HG03342 (cell line): Measurements from ENCODE around the gene MEGF11.

Source experiments
- ATAC-seq: cut with Tn5 transposase; IDR thresholded peaks from one replicate; pipeline ENCODE4 v1.9.1; 2021; ENCODE audit warnings: mild to moderate bottlenecking, moderate library complexity; ENCODE audit not compliant: unreplicated experiment

The MEGF11 gene

DNA sequence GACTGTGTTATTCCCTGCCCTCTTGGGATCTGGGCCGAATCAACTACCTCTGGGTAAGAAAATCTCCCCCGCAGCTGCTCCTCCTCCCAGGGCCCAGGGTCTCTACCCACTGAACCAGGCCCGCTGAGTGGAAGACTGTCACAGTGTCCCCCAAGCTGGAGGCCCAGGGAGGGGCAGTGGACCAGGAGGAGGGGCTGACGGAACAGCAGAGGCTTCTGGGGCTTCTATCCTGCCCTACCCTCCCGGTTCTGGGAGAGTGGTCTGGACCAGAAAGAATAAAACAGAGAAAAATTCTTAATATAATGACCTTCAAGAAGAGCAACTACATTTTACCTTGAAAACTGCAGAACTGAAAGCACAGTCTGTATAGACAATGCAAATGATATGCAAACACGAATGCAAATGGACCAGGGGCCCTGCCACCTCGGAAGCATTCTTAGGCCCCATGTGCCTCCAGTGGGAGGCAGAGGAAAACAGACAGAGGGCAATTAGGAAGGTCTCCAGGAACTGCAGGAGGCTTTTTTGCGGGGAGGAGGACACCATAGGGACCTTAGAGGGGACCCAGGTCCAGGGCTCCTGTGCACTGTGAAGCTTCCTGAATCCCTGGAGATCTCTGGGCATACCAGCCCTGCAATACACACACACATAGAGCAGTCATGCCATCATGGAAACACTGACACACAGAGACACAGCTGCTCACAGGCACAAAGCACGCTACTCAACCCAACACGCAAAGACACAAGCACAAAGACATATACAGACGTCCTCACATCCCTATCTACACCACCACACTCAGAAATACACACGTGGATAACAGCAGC, 12.3 kb downstream of the MEGF11 start:
- ATAC-seq: no peak

DNA sequence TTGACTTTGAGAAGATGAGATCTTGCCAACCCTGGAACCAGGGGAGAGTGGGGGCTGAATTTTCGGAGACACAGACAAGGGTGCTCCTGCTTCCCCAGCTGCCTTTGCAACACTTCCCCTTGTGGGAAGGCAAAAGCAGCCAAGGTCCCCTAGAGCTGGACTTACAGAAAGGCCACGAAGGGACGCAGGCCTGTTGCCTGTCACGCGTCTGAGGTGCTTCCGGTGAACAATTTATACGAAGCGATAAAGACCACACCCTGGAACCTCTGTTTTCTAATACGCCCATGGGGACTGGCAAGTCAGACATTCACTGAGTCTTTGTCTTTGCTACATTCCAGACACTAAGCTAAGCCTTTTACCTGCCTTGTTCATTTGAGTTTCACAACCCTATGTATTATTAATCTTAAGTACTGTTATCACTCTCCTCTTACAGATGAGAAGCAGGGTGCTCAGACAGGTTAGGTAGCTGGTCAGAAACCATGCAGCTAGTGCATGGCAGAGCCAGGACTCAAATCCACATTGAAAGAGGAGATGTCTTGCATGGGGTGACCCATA, 13.2 kb downstream of the MEGF11 start:
- ATAC-seq: no peak

DNA sequence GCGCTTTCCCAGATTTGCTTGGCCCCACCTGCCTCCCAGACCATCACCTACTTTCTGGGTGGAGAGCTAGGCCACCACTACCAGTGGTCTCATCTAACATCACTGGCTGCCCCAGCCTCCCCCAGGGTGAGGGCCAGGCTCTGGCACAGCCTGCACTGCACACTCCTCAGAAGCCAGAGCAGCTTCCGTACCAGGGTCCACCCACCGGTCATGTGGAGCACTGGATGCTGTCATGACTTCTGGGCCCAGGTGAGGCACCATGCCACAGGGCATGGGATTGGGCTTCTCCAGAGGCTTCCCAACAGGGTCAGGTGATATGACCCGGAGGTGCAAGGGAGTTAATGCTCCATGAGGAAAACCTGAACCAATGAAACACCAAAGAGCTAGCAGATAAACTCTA, 14.0 kb downstream of the MEGF11 start:
- ATAC-seq: no peak

DNA sequence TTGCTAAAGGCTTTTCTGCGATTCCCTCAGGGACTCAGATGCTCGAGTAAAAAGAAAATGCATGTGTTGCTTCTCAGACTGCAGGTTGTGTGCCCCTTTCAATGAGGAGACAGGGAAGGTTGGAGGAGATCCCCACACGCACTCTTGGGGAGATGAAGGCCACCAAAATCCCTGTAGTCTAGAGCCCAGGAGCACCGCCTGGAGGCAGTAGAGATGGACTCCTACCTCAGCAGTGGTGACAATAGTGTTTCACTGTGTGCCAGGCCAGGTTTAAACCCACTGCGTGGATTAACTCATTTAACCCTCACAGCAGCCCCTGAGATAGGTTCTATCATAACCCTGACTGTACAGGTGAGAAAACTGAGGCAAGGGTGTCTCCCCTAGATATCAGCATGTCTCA, 15.2 kb downstream of the MEGF11 start:
- no peak for ATAC-seq

DNA sequence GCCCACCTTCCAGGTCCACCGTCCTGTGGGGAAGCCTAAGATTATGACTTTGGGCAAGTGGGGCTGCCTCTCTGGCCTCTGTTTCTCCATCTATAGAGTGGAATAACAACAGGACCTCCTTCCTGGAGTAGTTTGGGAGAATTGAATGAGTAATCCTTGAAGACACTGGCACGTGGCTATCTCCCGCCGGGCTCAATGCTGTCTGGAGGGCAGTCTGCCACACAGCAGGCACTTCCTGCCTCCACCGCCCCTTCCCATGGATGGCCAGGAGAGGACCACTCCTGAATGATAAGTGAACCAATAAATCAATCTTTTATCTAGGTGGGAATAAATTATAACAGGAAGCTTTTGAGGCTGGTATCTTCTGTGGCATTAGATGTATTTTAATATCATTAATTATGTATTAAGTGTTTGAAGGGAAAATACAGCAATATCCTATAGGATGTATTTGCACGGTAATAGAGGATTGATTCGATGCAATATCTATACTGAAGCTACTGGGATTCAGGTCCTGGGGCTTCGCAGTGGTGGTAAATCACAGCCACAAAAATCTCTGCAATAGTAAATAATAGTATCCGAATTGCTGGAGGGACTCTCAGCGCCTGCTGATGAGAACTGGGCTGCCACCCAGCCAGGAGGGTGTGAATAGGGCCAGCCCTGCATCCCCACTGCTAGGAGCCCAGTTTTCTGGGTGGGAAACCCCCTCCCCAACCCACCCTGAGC, 15.9 kb downstream of the MEGF11 start:
- no peak for ATAC-seq

DNA sequence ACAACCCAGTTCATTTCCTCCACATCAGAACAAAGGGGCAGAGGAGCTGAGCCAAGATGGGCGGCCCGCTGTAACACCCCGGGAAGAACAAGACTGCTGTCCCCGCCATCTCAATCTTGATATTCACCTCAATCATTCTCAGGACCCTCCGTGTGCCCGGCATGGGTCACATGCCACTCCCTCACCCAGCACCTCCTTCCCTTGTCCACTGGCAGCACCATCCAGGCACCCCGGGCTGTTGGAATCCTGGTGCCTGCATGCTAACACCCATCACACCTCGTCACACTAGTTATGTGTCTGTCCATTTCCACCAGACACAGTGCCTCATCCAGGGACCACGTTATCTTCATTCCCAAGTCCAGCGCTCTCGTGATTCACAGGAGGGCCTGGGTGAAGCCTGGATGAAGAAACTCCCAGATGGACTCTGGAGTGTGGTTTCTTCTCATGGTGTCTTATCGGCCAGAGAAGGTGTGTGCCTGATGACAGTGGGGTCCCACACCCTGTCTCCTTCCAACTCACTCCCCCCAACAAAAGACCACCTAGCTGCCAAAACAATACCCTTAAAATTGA, 16.7 kb downstream of the MEGF11 start:
- ATAC-seq: no peak

DNA sequence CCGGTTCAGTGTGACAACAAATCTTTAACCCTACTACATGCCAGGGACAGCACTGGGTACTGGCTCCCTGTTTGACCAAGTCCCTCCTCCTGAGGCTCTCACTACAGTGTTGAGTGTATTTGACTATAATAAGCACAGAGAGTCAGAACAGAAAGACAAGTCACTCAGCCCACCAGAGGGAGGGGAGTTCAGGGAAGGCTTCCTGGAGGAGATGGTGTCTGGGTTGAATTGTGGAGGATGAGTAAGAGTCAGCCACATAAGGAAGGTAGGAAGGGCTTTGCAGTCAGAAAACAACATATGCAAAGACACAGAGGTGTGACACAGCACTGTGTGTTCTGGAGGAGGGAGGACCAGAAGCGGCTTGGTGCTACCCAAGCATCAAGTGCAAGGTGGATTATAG, 17.7 kb downstream of the MEGF11 start:
- ATAC-seq: no peak

DNA sequence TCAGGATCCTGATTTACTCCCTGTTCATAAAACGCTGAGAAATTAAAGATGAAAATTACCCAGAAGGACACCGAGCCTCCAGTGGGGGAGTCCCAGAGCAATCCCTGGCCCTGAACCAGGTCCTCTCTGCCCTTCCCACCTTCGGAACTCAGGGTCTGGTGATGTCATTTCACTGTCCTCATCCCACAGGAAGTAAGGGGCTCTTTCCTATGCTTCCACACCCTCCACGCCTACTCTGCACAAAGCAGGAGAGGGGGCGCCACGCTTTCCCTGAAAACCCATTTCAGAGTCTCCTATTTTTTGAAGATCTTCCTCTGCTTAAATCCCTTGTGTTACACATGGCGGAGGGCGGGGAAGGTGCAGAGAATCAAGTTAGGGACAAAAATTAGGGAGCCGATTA, 18.8 kb downstream of the MEGF11 start:
- no peak for ATAC-seq

DNA sequence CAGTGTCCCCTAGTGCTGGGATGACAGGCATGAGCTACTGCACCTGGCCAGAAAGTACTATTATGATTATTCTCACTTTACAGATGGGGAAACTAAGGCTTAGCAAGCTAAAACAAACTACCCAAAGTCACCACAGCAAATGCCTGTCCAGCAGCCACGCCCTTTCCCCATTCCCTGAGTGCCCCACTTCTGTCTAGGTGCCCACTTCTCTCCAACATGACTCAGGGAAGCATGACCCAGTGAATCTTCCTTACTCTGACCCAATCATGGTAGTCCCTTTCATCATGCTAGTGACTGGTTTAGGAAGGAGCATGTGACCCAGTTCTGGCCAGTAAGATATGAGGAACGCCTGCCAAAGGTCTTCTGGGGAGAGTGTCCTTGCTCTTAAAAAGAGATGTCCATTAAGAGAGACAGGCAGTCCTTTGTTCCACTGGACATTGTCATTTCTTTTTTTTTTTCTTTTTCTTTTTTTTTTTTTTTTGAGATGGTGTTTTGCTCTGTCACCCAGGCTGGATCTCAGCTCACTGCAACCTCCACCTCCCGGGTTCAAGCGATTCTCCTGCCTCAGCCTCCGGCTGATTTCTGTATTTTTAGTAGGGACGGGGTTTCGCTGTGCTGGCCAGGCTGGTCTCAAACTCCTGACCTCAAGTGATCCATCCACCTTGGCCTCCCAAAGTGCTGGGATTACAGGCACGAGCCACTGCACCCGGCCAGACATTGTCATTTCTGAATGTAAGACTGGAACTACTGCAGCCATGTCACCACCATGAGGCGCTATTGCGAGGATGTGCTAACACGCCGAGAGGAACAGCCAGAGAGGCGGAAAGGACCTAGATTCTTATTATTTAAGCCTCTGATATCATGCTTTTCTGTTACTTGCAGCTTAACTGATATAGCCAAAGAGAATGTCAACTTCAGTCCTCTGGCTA, 19.8 kb downstream of the MEGF11 start:
- no peak for ATAC-seq

DNA sequence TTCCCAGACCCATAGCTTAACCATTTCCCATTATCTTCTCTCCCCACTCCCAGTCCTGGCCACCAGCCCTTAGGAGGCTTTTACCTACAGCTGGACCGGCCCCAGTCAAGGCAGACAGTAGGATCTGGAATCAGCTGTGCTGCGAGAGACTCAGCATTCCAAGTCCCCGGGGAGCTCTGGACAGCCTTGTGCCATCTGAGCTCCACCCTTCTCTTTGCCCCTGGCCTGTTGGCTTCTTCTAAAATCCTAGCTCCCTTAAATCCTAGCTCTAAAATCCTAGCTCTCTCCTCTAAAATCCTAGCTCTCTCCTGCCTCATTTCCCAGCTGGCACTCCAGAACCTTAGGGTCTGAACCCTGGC, 21.3 kb downstream of the MEGF11 start:
- ATAC-seq: no peak

DNA sequence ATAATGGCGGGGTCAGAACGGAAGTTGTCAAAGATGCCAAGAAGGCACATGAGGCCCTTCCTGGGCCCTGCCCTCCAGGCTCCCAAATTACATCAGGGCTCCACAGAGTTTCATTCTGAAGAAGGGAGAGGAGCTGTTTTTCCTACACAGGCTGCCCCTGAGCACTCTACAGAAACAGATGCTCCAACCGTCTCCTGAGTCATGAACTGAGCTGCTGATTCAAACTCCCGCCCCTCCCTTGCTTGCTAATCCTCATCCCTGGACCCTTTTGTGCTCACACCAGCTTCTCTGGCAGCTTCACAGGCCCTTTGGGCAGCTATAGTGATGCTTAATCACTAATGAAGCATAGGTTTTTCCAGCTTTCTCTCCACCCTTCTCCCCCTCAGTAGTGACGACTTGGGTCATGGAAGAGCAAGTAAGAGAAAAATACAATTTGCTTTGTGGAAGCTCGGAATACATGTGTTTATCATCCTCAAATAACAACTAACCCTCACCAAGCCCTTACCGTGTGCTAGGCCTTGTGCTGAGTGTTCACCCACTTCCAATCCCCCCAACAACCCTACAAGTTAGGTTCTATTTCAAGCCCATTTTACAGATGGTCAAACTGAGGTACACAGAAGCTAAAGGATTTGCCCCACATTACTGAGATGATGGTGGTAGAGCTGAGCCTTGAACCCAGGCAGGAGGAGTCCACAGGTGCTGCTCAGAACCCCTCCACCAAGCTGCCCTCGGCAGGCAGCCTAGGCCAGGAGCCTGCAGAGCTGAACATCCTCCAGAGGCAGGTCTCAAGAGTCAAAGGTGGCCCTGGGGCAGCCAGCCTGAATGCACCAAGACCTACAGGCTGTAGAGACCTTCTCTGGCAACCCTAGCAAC, 21.9 kb downstream of the MEGF11 start:
- no peak for ATAC-seq

DNA sequence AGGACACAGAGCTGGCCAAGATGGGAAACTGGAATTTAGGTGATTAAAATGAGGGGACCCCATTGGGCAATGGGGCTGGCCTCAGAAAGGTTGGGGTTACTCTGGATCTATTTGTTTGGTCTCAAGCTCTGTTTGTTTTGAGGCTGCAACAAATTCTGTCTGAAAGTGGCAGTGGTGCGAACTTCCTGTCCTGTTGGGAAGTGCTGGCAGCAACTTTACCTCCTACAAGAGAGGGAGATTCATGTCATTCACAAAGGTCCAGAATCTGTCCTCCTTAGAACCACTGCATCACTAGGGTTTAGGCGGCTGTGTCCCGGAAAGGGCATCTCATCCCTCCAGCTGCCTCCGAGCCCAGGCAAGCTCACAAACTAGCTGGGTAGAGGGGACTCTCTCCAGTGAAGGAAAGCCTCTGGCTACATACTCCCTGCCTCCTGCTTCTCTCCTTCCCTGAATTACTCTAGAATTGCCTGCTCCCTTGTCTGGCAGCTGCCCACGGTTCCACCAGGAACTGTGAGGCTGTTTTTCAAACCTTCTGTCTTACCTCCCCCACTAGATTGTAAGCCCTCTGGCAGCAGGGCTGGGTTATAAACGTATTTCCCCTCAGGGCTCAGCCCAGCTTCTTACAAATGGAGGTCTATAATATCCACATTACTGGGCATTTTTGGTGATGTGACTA, 23.6 kb downstream of the MEGF11 start:
- ATAC-seq: no peak

DNA sequence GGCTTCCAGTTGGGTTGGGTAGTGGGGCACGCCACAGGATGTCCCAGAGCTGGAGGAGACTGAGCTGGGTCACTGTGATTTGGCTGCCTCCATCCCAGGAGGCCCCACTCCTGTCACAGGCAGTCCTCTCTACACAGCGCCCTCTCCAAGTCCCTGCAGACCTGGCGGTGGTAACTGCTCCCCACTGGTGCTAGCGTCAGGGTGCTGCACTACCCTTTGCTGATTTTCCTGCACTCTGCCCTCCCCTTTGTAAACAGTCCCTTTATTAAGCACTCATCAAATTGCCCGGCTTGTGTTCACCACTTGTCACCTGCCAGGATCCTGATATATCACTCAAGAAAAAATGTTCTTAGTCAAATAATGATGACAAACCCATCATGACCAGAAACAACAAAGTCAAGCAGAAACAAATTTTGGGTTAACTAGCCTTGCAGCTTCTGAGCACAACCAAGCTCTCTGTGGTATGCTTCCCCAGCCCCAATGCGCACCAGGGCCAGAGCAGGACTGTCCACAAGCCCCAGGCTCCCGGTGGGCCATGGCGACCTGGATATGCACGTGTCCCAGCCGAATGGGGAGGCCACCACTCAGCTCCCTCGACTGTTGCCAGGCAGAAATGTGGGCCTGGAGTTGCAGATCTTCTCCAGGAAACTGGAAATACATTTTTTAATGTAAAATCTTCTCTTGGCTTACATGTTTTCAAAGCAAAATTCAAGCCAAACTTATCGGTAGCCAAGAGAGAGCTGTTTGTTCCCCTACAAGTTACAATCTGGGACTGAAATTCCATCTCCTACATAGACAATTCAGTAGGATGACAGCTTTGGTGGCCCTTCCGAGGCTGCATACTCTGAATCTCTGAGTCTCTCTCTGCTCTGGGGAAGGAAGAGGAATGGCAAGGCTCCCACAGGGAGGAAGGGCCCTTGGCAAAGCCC, 24.5 kb downstream of the MEGF11 start:
- no peak for ATAC-seq

DNA sequence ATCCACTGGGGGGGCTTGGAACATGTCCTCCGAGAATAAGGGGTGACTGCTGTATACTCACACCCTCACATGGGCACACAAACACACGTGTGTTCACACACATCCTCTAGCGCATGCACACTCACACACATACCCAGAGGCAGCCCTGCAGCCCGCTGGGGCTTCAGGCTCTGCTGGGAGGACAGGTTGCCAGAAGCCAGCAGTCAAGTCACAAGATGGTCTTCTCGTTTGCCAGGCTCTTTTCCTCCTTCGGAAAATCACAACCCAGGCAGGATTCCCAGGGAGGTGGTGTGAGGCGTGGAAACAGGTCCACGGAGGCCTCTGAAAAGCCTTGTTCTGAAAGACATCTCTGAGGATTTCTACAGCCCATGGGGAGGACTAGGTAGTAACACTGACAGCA, 26.8 kb downstream of the MEGF11 start:
- no peak for ATAC-seq

DNA sequence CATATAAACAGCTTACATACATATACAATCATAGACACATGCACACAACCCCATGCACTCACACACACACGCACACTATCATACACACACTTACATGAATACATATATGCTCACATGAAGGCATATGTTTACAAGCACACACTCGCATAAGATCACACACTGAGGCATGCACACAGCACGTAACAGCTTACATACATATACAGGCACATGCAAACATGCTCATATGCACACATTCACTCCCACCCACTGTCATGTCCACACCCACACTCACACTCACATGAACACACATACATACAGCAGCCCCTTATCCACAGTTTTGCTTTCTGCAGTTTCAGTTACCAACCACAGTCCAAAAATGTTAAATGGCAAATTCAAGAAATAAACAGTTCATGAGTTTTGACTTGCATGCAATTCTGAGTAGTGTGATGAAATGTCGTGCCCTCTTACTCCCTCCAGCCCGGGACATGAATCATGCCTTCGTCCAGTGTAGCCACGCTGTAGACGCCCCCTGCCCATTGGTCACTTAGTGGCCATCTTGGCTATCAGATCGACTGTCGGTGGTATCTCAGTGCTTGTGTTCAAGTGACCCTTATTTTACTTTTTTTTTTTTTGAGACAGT, 27.8 kb downstream of the MEGF11 start:
- ATAC-seq: no peak

DNA sequence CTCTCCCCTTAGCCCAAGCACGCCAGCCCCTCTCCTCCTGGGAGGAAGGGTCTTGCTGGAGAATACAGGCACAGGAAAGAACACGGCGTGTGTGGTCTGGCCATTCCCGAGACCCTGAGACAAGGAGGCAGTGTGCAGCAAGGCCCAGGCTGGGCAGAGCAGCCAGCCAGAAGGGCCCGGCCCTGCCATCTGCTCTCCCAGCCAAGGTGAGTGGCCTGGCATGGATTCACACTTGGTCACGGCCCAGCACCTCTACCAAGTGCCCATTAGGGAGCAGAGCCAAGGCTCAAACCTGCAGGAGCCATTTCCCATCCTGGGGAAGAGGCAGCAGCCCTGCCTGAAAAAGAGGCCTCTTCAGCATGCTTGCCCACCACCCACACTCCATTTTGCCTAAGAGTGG, 28.6 kb downstream of the MEGF11 start:
- no peak for ATAC-seq

DNA sequence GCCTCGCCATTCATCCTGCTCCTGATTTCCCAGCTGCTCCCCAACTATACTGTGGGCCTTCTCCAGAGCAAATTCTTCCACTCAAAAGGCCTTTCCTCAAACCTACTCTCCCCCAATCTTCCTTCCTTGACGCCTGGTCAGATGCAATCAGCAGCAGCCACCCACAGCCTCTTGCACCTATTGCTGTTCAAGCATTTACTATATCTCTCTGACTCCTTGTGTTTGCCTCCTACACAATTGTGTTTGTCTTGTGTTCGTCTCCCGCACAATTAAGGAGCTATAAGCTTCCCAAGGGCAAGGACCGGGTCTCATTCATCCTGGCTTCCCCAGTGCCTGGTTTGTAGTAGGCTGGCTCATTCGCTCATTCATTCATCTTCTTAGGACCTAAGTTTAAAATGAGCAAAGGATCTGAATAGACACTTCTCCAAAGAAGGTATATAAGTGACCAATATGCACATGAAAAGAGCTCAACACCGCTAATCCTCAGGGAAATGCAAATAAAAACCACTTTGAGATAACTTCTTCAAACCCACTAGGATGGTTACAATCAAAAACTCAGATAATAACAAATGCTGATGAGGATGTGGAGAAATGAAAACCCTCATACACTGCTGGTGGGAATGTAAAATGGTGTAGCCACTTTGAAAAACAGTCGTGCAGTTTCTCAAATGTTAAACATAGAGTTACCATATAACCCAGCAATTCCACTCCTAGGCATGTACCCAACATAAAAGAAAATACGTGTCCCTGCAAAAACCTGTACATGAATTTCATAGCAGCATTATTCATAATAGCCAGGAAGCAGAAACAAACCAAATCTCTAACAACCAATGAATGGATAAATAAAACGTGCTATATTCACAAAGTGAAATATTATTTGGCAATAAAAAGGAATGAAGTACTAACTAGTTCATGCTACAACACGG, 31.0 kb downstream of the MEGF11 start:
- no peak for ATAC-seq
